HepG2 (cell line): ENCODE results near the gene MIDN. TPM values are rescaled to one million over a fixed set of nuclear protein-coding genes. Genes with fewer than 3 reads are reported as not detected.

ENCODE experiments used
- AGO2 ChIP-seq: fragments of 200-400 bp; formaldehyde crosslinking; optimal IDR thresholded peaks from 2 replicates; pipeline ENCODE3; 2017; ENCODE audit warnings: mild to moderate bottlenecking, low read depth, low read length, moderate library complexity
- ARNT ChIP-seq: fragments of 450-650 bp; IDR thresholded peaks from 2 replicates; pipeline ENCODE4 v1.6.1; 2017
- DNMT3B ChIP-seq: conservative IDR thresholded peaks from 2 replicates; pipeline ENCODE4 v1.6.1; 2016; ENCODE audit warnings: missing biosample characterization, control low read depth
- EZH2 ChIP-seq: conservative IDR thresholded peaks from 2 replicates; pipeline ENCODE4 v1.6.1; 2012; ENCODE audit warnings: mild to moderate bottlenecking, low read depth, low read length, moderate library complexity
- HMG20A ChIP-seq: IDR thresholded peaks from 2 replicates; pipeline ENCODE4 v1.6.1; 2016; ENCODE audit warnings: borderline replicate concordance
- HMGA1 ChIP-seq: sonication (generic); formaldehyde crosslinking; conservative IDR thresholded peaks from 2 replicates; pipeline ENCODE4 v1.4.0; 2020; ENCODE audit warnings: missing genetic modification reagents
- HNRNPL ChIP-seq: fragments of 200-400 bp; formaldehyde crosslinking; IDR thresholded peaks from 2 replicates; pipeline ENCODE4 v1.6.1; 2017; ENCODE audit warnings: mild to moderate bottlenecking, low read depth, low read length
- HNRNPUL1 ChIP-seq: fragments of 200-400 bp; formaldehyde crosslinking; IDR thresholded peaks from 2 replicates; pipeline ENCODE4 v1.6.1; 2017; ENCODE audit warnings: low read depth, mild to moderate bottlenecking, low read length, moderate library complexity
- ISL2 ChIP-seq: sonication (generic); formaldehyde crosslinking; IDR thresholded peaks from 2 replicates; pipeline ENCODE4 v1.5.0; 2020; ENCODE audit warnings: missing genetic modification reagents
- KDM2A ChIP-seq: sonication (generic); formaldehyde crosslinking; IDR thresholded peaks from 2 replicates; pipeline ENCODE4 v1.4.0; 2020; ENCODE audit warnings: low read depth, missing genetic modification reagents, borderline replicate concordance
- NFKBIZ ChIP-seq: IDR thresholded peaks from 2 replicates; pipeline ENCODE4 v1.6.1; 2018; ENCODE audit warnings: missing genetic modification reagents, missing compliant biosample characterization
- RBM39 ChIP-seq: fragments of 200-400 bp; formaldehyde crosslinking; IDR thresholded peaks from one replicate; pipeline ENCODE4 v1.6.1; 2018; ENCODE audit warnings: antibody characterized with exemption, mild to moderate bottlenecking, low read depth, low read length; ENCODE audit not compliant: poor library complexity, severe bottlenecking
- SAFB2 ChIP-seq: sonication (generic); formaldehyde crosslinking; IDR thresholded peaks from 2 replicates; pipeline ENCODE4 v1.5.1; 2020; ENCODE audit warnings: missing genetic modification reagents, low read depth, mild to moderate bottlenecking, borderline replicate concordance
- SP1 ChIP-seq, 2 experiments: fragments of 450-650 bp in 1 of 2; sonication (generic) in 1 of 2; formaldehyde crosslinking in 1 of 2; IDR thresholded peaks; 2 replicates each; pipeline versions ENCODE4 v1.4.0 to v1.6.1; 2016 to 2020; ENCODE audit warnings: missing genetic modification reagents in 1 of 2
- SUZ12 ChIP-seq: fragments of 150-350 bp; IDR thresholded peaks from 2 replicates; pipeline ENCODE4 v1.6.1; 2014; ENCODE audit warnings: low read depth, low read length
- ZBTB21 ChIP-seq: sonication (generic); formaldehyde crosslinking; IDR thresholded peaks from 2 replicates; pipeline ENCODE4 v1.4.0; 2020; ENCODE audit warnings: missing genetic modification reagents
- ZNF296 ChIP-seq: sonication (generic); formaldehyde crosslinking; conservative IDR thresholded peaks from 2 replicates; pipeline ENCODE4 v1.5.0; 2020; ENCODE audit warnings: mild to moderate bottlenecking, missing genetic modification reagents
- ZNF451 ChIP-seq: sonication (generic); formaldehyde crosslinking; IDR thresholded peaks from 2 replicates; pipeline ENCODE4 v1.5.0; 2020; ENCODE audit warnings: mild to moderate bottlenecking, missing genetic modification reagents
- ZNF749 ChIP-seq: sonication (generic); formaldehyde crosslinking; IDR thresholded peaks from 2 replicates; pipeline ENCODE4 v1.8.0; 2022; ENCODE audit warnings: mild to moderate bottlenecking, missing genetic modification reagents, moderate library complexity, borderline replicate concordance
- ZNF780A ChIP-seq: sonication (generic); formaldehyde crosslinking; IDR thresholded peaks from 2 replicates; pipeline ENCODE4 v1.8.0; 2022; ENCODE audit warnings: mild to moderate bottlenecking, missing genetic modification reagents, moderate library complexity
- ZSCAN25 ChIP-seq: sonication (generic); formaldehyde crosslinking; IDR thresholded peaks from 2 replicates; pipeline ENCODE4 v1.8.0; 2022; ENCODE audit warnings: mild to moderate bottlenecking, missing genetic modification reagents
- polyA plus RNA-seq, 8 experiments: library from polyadenylated mRNA; depleted of rRNA in 3 of 8; stranded (reverse) in 7 of 8; unstranded in 1 of 8; fragments of >200 nt; fragmentation: Illumina TruSeq in 4 of 8; extraction: Trizol in 4 of 8; gene quantifications; 2 replicates each; pipeline versions ENCODE4 v1.2.1 to v1.2.3, GENCODE V29; 2011 to 2016; ENCODE audit warnings: low read depth in 4 of 8, missing spikeins in 1 of 8, mixed read lengths in 1 of 8; ENCODE audit not compliant: insufficient read depth in 1 of 8
- total RNA-seq, 5 experiments: library from RNA; depleted of rRNA; stranded (reverse); fragments of >200 nt; fragmentation: Illumina TruSeq; extraction: Trizol; gene quantifications; 2 replicates each; pipeline ENCODE4 v1.2.3, GENCODE V29; 2016; ENCODE audit warnings: low read depth in 1 of 5
- TF ChIP-seq, protein P1 (sequence below): sonication (generic); IDR thresholded peaks from 2 replicates; pipeline ENCODE4 v1.6.1; 2016; ENCODE audit warnings: low read depth, borderline replicate concordance
- TF ChIP-seq, protein P2 (sequence below): sonication (generic); formaldehyde crosslinking; IDR thresholded peaks from 2 replicates; pipeline ENCODE4 v1.5.0; 2020; ENCODE audit warnings: missing genetic modification reagents
- TF ChIP-seq, protein P3 (sequence below): sonication (generic); formaldehyde crosslinking; IDR thresholded peaks from 2 replicates; pipeline ENCODE4 v1.4.0; 2020; ENCODE audit warnings: mild to moderate bottlenecking, low read depth, missing genetic modification reagents
- TF ChIP-seq, protein P4 (sequence below): sonication (generic); formaldehyde crosslinking; IDR thresholded peaks from 2 replicates; pipeline ENCODE4 v1.4.0; 2020; ENCODE audit warnings: mild to moderate bottlenecking, missing genetic modification reagents

The MIDN gene
- total and polyA plus RNA-seq, 2 of the 13 experiments (the other 11 are each of a cell fraction or from before 2014, with no cell fraction given): 8.4 to 18.0 TPM

DNA sequence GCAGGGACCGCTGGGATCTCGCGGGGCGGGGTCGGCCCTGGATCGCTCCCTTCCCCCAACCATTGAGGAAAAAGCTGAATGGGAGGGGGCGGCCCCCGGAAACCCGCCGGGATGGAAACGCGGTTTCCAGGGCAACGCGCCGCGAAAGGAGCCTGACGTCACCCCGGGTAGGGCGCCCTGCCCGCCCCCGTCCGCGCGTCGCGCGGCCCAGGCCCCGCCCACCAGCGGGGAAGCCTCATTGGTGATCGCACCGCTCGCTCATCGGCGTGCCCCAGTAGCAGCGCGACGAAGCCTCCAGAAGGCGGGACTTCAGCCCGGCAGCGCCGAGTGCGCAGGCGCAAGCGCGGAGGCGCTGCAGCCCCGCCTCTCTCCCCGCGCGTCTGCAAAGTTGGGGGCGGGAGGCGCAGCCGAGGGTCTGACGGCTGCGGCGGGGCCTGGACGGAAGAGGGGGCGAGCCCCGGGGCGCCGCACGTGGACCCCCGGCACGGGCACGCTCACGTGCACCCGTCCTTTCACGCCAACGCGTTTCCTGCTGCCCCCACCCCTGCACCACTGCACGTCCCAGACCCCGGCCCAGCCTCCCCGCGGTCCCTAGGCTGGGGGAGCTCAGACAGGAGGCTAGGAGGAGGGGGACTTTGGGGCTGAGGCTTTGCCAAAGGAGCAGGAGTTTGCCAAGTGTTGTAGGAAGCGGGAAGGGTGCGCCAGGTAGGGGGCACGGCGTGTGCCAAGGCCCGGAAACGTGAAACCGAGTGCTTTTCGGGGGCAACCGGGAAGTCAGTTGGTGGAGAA lies 12.6 kb downstream of the MIDN start (continued):
- TF ChIP-seq AGO2: no peak
- TF ChIP-seq, protein P1, sequence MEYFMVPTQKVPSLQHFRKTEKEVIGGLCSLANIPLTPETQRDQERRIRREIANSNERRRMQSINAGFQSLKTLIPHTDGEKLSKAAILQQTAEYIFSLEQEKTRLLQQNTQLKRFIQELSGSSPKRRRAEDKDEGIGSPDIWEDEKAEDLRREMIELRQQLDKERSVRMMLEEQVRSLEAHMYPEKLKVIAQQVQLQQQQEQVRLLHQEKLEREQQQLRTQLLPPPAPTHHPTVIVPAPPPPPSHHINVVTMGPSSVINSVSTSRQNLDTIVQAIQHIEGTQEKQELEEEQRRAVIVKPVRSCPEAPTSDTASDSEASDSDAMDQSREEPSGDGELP: no peak
- no peak for TF ChIP-seq HNRNPUL1
- TF ChIP-seq, protein P2, sequence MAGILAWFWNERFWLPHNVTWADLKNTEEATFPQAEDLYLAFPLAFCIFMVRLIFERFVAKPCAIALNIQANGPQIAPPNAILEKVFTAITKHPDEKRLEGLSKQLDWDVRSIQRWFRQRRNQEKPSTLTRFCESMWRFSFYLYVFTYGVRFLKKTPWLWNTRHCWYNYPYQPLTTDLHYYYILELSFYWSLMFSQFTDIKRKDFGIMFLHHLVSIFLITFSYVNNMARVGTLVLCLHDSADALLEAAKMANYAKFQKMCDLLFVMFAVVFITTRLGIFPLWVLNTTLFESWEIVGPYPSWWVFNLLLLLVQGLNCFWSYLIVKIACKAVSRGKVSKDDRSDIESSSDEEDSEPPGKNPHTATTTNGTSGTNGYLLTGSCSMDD: no peak
- no peak for TF ChIP-seq ZBTB21 (CRISPR knock-in tag)
- TF ChIP-seq, protein P3, sequence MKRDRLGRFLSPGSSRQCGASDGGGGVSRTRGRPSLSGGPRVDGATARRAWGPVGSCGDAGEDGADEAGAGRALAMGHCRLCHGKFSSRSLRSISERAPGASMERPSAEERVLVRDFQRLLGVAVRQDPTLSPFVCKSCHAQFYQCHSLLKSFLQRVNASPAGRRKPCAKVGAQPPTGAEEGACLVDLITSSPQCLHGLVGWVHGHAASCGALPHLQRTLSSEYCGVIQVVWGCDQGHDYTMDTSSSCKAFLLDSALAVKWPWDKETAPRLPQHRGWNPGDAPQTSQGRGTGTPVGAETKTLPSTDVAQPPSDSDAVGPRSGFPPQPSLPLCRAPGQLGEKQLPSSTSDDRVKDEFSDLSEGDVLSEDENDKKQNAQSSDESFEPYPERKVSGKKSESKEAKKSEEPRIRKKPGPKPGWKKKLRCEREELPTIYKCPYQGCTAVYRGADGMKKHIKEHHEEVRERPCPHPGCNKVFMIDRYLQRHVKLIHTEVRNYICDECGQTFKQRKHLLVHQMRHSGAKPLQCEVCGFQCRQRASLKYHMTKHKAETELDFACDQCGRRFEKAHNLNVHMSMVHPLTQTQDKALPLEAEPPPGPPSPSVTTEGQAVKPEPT (CRISPR knock-in tag): peak; percentile 62; the same call in 1 of the 2 replicates
- no peak for TF ChIP-seq HNRNPL
- no peak for TF ChIP-seq RBM39
- no peak for TF ChIP-seq HMGA1 (CRISPR knock-in tag)
- no peak for TF ChIP-seq ZNF451 (CRISPR knock-in tag)
- 0 out of 2 replicates have a peak, but pooled peaks have one; percentile 18 for TF ChIP-seq ZSCAN25
- no peak for TF ChIP-seq EZH2
- TF ChIP-seq ZNF780A (CRISPR knock-in tag): no peak
- no peak for TF ChIP-seq NFKBIZ (CRISPR knock-in tag)
- no peak for TF ChIP-seq ZNF296 (CRISPR knock-in tag)
- TF ChIP-seq KDM2A (CRISPR knock-in tag): no peak; the same call in 1 of the 2 replicates
- TF ChIP-seq SP1 (IDR thresholded peaks at IDR 0.05): no peak
- peak; percentile 93 for TF ChIP-seq SP1 (CRISPR knock-in tag; IDR thresholded peaks at IDR 0.05)
- TF ChIP-seq DNMT3B (CRISPR knock-in tag): no peak
- TF ChIP-seq ZNF749 (CRISPR knock-in tag): no peak
- no peak for TF ChIP-seq ISL2 (CRISPR knock-in tag)
- no peak for TF ChIP-seq ARNT
- TF ChIP-seq, protein P4, sequence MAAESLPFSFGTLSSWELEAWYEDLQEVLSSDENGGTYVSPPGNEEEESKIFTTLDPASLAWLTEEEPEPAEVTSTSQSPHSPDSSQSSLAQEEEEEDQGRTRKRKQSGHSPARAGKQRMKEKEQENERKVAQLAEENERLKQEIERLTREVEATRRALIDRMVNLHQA (CRISPR knock-in tag): no peak
- TF ChIP-seq SUZ12: no peak
- TF ChIP-seq SAFB2 (CRISPR knock-in tag): no peak
- no peak for TF ChIP-seq HMG20A (CRISPR knock-in tag)
